Epithelial cell of prostate (primary cell): ENCODE results near the gene RNF43.

Source experiments
- DNase-seq: peaks from one replicate; pipeline ENCODE4 v3.0.0-alpha.2; 2011; ENCODE audit warnings: low read depth, low spot score
- H3K27ac ChIP-seq: fragments of 450-650 bp; 2 replicates; pipeline ENCODE4 v1.5.1; 2017; ENCODE audit warnings: mild to moderate bottlenecking

RNF43 gene

DNA sequence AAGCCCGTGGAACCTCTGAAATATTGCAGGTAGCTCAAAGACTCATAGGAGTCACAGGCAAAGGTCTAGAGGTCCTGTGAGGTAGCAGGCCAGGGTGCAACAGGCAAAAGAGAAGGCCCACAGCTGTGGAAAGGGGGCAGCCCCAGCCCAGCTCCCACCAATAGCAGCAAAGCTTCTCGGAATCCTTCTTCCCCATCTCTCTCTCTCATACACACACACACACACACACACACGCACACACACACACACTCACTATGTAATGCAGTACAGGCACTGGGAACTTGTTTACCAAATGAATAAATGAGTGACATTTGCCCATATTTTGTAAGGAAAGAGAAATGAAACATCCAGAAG, 48.5 kb downstream of the RNF43 start:
- DNase-seq, result no peak
- no peak overlapping the region for H3K27ac ChIP-seq
